Karpas-422 (cell line): ENCODE measurements around the gene FBXO42. TPM values are rescaled to one million over a fixed set of nuclear protein-coding genes. Genes with fewer than 3 reads are reported as not detected.
"Not testable (repeated sequence)": the region's sequence is repeated elsewhere in the genome, so short reads cannot be mapped to it uniquely, and the experiment has no call there.

ENCODE experiments used
- DNase-seq: peaks from one replicate; pipeline ENCODE4 v3.0.0-alpha.2; 2015
- H2AFZ ChIP-seq: fragments of 200-600 bp; sonication (generic); 2 replicates; pipeline ENCODE4 v1.6.1; 2014; ENCODE audit warnings: antibody characterized with exemption, low read length, mixed read lengths
- H3K27ac ChIP-seq: fragments of 200-600 bp; sonication (generic); 2 replicates; pipeline ENCODE4 v1.5.1; 2014; ENCODE audit warnings: mild to moderate bottlenecking, low read length, moderate library complexity
- H3K27me3 ChIP-seq: fragments of 200-600 bp; sonication (generic); 2 replicates; pipeline ENCODE4 v1.6.1; 2014; ENCODE audit warnings: low read length, mixed read lengths
- H3K36me3 ChIP-seq: fragments of 200-600 bp; sonication (generic); 2 replicates; pipeline ENCODE4 v1.6.1; 2014; ENCODE audit warnings: low read length, mixed read lengths; ENCODE audit not compliant: insufficient read depth
- H3K4me1 ChIP-seq: fragments of 200-600 bp; sonication (generic); 2 replicates; pipeline ENCODE4 v1.6.1; 2014; ENCODE audit warnings: mild to moderate bottlenecking, low read length, mixed read lengths
- H3K4me2 ChIP-seq: fragments of 200-600 bp; sonication (generic); 2 replicates; pipeline ENCODE4 v1.6.1; 2014; ENCODE audit warnings: low read length, low read depth, mild to moderate bottlenecking; ENCODE audit not compliant: poor library complexity, severe bottlenecking
- H3K4me3 ChIP-seq: fragments of 200-600 bp; sonication (generic); 2 replicates; pipeline ENCODE4 v1.5.1; 2014; ENCODE audit warnings: mild to moderate bottlenecking, antibody characterized with exemption, low read length, mixed read lengths
- H3K79me2 ChIP-seq: fragments of 200-600 bp; sonication (generic); 2 replicates; pipeline ENCODE4 v1.6.1; 2014; ENCODE audit warnings: mild to moderate bottlenecking, low read length, mixed read lengths
- H3K9ac ChIP-seq: fragments of 200-600 bp; sonication (generic); 2 replicates; pipeline ENCODE4 v1.6.0; 2014; ENCODE audit warnings: low read length
- H3K9me2 ChIP-seq: fragments of 200-600 bp; sonication (generic), shearing (Covaris generic); replicated peaks from 2 replicates; pipeline ENCODE4 v1.6.0; 2014; ENCODE audit warnings: mild to moderate bottlenecking, low read length, moderate library complexity; ENCODE audit not compliant: insufficient read depth
- H3K9me3 ChIP-seq: fragments of 300-700, 200-600 bp; sonication (generic); 2 replicates; pipeline ENCODE4 v1.6.1; 2014; ENCODE audit warnings: low read length, mixed read lengths
- H4K20me1 ChIP-seq: fragments of 200-600 bp; sonication (generic); 2 replicates; pipeline ENCODE4 v1.6.1; 2014; ENCODE audit warnings: mild to moderate bottlenecking, antibody characterized with exemption, low read length, low read depth; ENCODE audit not compliant: insufficient read depth
- total RNA-seq: library from RNA; depleted of rRNA; stranded (reverse); fragments of >200 nt; shearing (Covaris generic); gene quantifications from 2 replicates; pipeline ENCODE4 v1.2.3, GENCODE V29; 2014; ENCODE audit warnings: low replicate concordance

The FBXO42 gene
- total RNA-seq, 1 experiment from 2014 or later = 31.7 TPM

GRCh38 chr1:16367258-16367967 is 15.1 kb upstream of the FBXO42 start:
- H3K9me3 ChIP-seq = no peaks in the 10 kb centered on the region
- H3K79me2 ChIP-seq = peaks cover 51% of the 10 kb centered on the region
- H3K27ac ChIP-seq = peak overlapping the region; percentile 66
- peak overlapping the region; percentile 85 for H3K4me3 ChIP-seq
- H3K4me1 ChIP-seq = peaks cover 20% of the 10 kb centered on the region
- H3K27me3 ChIP-seq = no peaks in the 10 kb centered on the region
- peaks cover 21% of the 10 kb centered on the region for H4K20me1 ChIP-seq
- peak; percentile 89 for DNase-seq
- H3K4me2 ChIP-seq = peak overlapping the region; percentile 82
- 0 out of 2 replicates have a peak, but pooled peaks cover 4% of the 10 kb centered on the region for H3K36me3 ChIP-seq
- H2AFZ ChIP-seq = no peak overlapping the region
- H3K9me2 ChIP-seq = no peaks in the 10 kb centered on the region
- peak overlapping the region; percentile 85 for H3K9ac ChIP-seq

DNA sequence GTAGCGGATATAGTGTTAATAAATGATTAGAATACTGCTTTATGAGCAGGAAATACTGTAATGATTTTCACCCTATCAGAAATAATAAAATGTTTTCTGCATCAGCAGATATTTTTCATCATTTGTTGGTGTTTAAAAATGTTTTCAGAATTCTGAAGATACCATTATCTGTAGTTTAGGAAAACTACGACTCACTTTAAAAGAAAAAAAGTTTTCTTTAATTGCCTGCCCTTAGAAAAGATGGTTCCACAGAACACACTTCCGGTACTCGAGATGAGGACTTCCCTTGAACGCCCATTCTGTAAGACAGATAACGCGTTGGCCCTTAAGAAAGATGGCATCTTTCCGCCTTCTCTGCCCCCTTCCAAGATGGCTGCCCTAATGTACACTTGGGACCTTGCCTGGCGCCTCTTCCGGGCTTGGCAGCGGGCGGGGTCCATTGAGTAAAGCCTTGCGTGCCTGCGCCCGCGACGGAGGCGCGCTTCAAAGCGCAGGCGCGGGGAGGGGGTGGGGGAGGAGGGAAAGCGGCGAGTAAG is 14.5 kb upstream of the FBXO42 start, which contains the start of gene SZRD1:
SZRD1 (plus strand) TSS at position 521 of the 536 bp plus-strand sequence. CDS start 16 bp downstream, outside the sequence.
- H3K4me2 ChIP-seq = peak within 1 kb of the TSS; percentile 82
- H4K20me1 ChIP-seq = peaks cover 21% of the 10 kb centered on the region
- peaks cover 20% of the 10 kb centered on the region for H3K4me1 ChIP-seq
- 0 out of 2 replicates have a peak, but pooled peaks cover 4% of the 10 kb centered on the region for H3K36me3 ChIP-seq
- H2AFZ ChIP-seq = peak within 1 kb of the TSS; percentile 79
- peaks cover 45% of the 10 kb centered on the region for H3K79me2 ChIP-seq
- H3K9me3 ChIP-seq = no peaks in the 10 kb centered on the region
- peak within 1 kb of the TSS; percentile 85 for H3K9ac ChIP-seq
- H3K27me3 ChIP-seq = no peaks in the 10 kb centered on the region
- DNase-seq = peak; percentile 99
- peak within 1 kb of the TSS; percentile 85 for H3K4me3 ChIP-seq
- H3K27ac ChIP-seq = peak within 1 kb of the TSS; percentile 66
- no peaks in the 10 kb centered on the region for H3K9me2 ChIP-seq

DNA sequence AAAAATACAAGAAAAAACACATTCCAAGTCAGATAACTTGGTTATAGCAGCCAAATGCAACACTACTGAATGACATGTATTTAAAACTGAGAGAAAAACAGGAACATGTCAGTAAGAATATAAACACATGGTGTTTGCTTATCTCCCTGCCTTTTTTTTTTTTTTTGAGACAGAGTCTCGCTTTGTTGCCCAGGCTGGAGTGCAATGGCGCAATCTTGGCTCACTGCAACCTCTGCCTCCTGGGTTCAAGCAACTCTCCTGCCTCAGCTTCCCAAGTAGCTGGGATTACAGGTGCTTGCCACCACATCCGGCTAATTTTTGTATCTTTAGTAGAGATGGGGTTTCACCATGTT is 12.8 kb upstream of the FBXO42 start:
- Histone ChIP-seq H3K4me1 (peaks cover 20% of the 10 kb centered on the region), H4K20me1 (peaks cover 18% of the 10 kb centered on the region), H3K79me2 (peaks cover 29% of the 10 kb centered on the region)
- not testable (repeated sequence) for H3K36me3 ChIP-seq, H3K9me2 ChIP-seq, H3K27me3 ChIP-seq, H3K4me2 ChIP-seq, DNase-seq, H3K4me3 ChIP-seq, H3K9ac ChIP-seq, H2AFZ ChIP-seq, H3K27ac ChIP-seq, H3K9me3 ChIP-seq

GRCh38 chr1:16356867-16357266 is 4.6 kb upstream of the FBXO42 start:
- Histone ChIP-seq H3K27ac (no peak overlapping the region), H3K4me3 (no peak overlapping the region), H3K27me3 (no peaks in the 10 kb centered on the region), H3K9me3 (no peaks in the 10 kb centered on the region), H3K9me2 (no peaks in the 10 kb centered on the region), H3K9ac (no peak overlapping the region), H3K4me1 (peaks cover 10% of the 10 kb centered on the region), H3K4me2 (no peak overlapping the region), H3K79me2 (peaks cover 3% of the 10 kb centered on the region), H4K20me1 (no peaks in the 10 kb centered on the region), H2AFZ (no peak overlapping the region), H3K36me3 (no peaks in the 10 kb centered on the region)
- no peak for DNase-seq

DNA sequence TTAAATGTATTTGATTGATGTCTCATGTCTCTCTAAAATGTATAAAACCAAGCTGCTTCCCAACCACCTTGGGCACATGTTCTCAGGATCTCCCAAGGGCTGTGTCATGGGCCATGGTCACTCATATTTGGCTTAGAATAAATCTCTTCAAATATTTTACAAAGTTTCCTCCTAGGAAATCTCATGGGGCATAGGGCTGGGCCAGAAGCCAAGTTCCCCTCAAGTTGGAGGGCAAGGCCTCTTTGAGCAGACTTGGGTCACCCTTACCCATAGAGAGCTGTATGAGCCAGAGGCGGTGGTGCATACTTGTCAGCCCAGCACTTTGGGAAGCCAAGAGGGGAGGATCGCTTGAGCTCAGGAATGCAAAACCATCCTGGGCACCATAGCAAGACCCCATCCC is 2.3 kb upstream of the FBXO42 start:
- Histone ChIP-seq H3K4me3 (no peak overlapping the region), H4K20me1 (no peaks in the 10 kb centered on the region; the same call in 1 of the 2 replicates), H3K27me3 (no peaks in the 10 kb centered on the region), H3K9me3 (no peaks in the 10 kb centered on the region), H3K9ac (no peak overlapping the region), H3K4me1 (peaks cover 25% of the 10 kb centered on the region), H3K27ac (no peak overlapping the region), H2AFZ (no peak overlapping the region), H3K4me2 (no peak overlapping the region), H3K9me2 (no peaks in the 10 kb centered on the region), H3K79me2 (peaks cover 26% of the 10 kb centered on the region), H3K36me3 (no peaks in the 10 kb centered on the region)
- no peak for DNase-seq

GRCh38 chr1:16352842-16353535 is 709 bp upstream of the FBXO42 start:
- no peaks in the 10 kb centered on the region for H3K27me3 ChIP-seq
- H3K9me3 ChIP-seq = no peaks in the 10 kb centered on the region
- peaks cover 42% of the 10 kb centered on the region for H3K79me2 ChIP-seq
- H3K4me1 ChIP-seq = peaks cover 26% of the 10 kb centered on the region
- peak overlapping the region; percentile 95 for H3K4me3 ChIP-seq
- H3K27ac ChIP-seq = peak overlapping the region; percentile 37; the same call in 1 of the 2 replicates
- peak overlapping the region; percentile 38 for H2AFZ ChIP-seq
- no peaks in the 10 kb centered on the region for H3K9me2 ChIP-seq
- peak overlapping the region; percentile 89 for H3K4me2 ChIP-seq
- no peak for DNase-seq
- no peaks in the 10 kb centered on the region for H3K36me3 ChIP-seq
- peaks cover 8% of the 10 kb centered on the region; the same call in 1 of the 2 replicates for H4K20me1 ChIP-seq
- peak overlapping the region; percentile 94 for H3K9ac ChIP-seq

DNA sequence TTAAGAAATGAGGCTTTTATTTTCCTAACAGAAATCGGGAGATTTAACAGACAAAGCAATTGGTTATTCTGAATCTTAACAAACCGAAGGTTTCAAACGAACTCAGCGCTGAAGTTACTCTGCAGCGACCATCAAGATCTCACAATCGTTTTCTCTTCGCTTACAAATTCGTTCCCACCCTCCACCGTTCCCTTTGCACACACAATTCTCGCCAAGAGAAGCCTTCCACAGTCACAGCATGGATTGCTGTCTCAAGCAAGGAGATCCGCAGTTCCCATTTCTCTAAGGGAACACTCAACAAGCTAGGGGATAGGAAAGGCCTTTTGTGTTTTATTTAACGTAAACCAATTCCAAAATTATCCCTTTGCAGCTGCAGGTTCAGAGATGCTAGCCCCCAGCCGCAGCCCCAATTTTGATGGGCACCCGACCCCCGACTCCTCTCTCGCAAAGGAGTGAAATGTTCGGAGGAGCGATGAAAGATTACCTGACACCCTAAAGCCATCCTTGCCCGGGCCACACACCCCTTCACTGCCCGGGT is 755 bp downstream of the FBXO42 start:
- peak overlapping the region; percentile 89 for H3K4me2 ChIP-seq
- H3K27me3 ChIP-seq = no peaks in the 10 kb centered on the region
- peaks cover 26% of the 10 kb centered on the region for H3K4me1 ChIP-seq
- peak overlapping the region; percentile 95 for H3K4me3 ChIP-seq
- peak overlapping the region; percentile 94 for H3K9ac ChIP-seq
- H3K9me2 ChIP-seq = no peaks in the 10 kb centered on the region
- DNase-seq = peak; percentile 42
- H3K9me3 ChIP-seq = no peaks in the 10 kb centered on the region
- H3K36me3 ChIP-seq = no peaks in the 10 kb centered on the region
- H2AFZ ChIP-seq = peak overlapping the region; percentile 54; the same call in 1 of the 2 replicates
- H3K79me2 ChIP-seq = peaks cover 57% of the 10 kb centered on the region
- peaks cover 8% of the 10 kb centered on the region; the same call in 1 of the 2 replicates for H4K20me1 ChIP-seq
- H3K27ac ChIP-seq = peak overlapping the region; percentile 42
